NCI-H748 treated with DMSO at 0.1 percent for 48 hours (cell line): Measurements from ENCODE around the gene TAT.
A peak's percentile ranks its signal among the peaks of the same experiment; 100 is the strongest.
"Not testable (repeated sequence)": the region's sequence is repeated elsewhere in the genome, so short reads cannot be mapped to it uniquely, and the experiment has no call there.

ENCODE experiments used
- DNase-seq: peaks from one replicate; lab custom pipeline; 2025; lab: John Stamatoyannopoulos, UW

Gene TAT

GRCh38 chr16:71584543-71585317, 7.8 kb upstream of the TAT start:
- DNase-seq, result no peak

DNA sequence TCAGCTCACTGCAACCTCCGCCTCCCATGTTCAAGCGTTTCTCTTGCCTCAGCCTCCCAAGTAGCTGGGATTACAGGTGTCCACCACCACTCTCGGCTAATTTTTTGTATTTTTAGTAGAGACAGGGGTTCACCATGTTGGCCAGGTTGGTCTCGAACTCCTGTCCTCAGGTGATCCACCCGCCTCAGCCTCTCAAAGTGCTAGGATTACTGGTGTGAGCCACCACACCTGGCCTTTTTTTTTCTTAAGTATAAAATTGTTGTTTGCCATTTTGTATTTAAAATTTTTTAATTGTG, 5.6 kb upstream of the TAT start:
- not testable (repeated sequence) for DNase-seq

DNA sequence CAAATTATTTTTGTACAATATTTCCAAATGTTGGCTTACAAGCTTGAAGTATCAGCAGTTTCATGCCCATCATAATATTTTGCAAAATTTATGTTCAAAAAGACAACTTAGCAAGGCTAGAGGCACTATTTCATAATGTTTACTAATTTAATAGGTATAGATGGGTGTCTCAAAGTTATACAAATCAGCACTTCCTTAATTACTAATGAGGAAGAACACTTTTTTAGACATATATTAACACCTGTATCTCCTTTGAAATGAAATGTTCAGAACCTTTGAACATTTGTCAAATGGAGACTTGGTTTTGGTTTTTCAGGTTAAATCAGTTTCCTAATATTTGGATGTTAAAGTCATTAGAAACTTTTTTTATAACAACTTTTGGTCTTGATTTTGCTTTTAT, 2.2 kb downstream of the TAT start:
- no peak for DNase-seq

GRCh38 chr16:71573387-71574094, 3.4 kb downstream of the TAT start:
- DNase-seq, result no peak

DNA sequence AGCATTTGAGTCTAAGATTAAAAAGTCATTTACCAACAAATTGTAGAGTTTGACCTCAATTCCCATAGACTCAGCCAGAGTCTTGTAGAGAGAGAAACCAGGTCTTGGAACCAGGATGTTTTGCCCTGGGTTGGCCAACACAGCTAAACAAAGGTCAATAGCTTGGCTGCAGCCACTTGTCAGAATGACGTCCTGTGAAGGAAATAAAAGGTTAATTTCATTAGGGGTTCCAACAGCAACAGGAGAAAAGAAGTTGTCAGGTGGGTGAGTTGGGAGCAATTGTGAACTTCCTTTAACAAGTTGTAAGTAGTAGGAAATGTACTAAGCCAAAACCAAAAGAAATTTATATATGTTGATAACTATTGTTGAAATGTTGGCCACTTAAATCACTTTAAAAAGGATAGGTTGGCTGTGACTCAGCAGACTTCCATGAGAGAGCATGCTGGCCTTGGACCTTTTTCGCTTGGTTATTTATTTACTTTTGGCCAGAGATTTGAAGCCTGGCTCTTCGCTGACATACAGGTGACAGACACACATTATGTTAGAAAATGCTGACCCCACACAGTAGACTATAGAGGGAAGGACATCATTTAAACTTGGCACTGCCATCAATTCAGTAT, 4.3 kb downstream of the TAT start:
- no peak for DNase-seq

- DNase-seq, result no peak
These were observed 6.7 kb downstream of the TAT start for GRCh38 chr16:71570144-71570543.

DNA sequence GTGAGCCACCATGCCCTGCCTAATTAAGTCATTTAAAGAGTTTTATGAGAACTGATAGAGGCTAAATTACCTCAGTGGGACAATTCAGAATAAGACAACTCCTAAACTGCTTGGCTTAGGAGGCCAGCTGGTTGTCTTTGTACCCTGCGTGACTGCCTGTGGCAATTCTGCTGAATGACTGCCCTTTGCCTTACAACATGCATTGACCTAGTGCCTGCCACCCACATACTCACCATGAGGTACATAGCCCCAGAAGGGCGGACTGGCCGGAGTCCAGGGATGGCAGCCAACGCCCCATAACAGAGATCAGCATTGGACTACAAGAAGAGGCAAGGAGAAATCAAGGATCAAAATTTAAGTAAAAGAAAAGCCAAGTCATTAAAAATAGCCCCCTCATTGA, 7.3 kb downstream of the TAT start:
- no peak for DNase-seq

DNA sequence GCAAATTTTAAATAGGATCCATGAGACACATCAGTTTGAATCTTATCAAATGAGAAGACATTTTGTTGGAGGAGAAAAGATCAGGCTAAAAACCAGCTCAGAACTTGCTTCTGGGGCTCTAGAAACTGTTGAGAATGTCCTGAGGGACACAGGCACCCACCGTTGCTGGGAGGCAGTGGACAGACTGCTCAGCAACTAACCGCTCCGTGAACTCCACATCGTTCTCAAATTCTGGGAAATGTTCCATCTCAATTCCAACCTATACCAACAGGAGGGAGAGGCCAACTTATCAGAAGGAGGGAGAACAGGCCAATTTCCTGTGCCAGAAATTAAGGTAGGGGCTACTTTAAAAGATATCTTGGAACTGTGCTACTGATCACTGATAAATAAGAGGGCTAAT, 8.3 kb downstream of the TAT start:
- DNase-seq, result no peak

GRCh38 chr16:71567931-71568330, 9.0 kb downstream of the TAT start:
- DNase-seq, result no peak

- no peak for DNase-seq
These were observed 10.8 kb downstream of the TAT start for GRCh38 chr16:71565812-71566700.

GRCh38 chr16:71564335-71564967, 12.4 kb downstream of the TAT start:
- peak; percentile 48 for DNase-seq

DNA sequence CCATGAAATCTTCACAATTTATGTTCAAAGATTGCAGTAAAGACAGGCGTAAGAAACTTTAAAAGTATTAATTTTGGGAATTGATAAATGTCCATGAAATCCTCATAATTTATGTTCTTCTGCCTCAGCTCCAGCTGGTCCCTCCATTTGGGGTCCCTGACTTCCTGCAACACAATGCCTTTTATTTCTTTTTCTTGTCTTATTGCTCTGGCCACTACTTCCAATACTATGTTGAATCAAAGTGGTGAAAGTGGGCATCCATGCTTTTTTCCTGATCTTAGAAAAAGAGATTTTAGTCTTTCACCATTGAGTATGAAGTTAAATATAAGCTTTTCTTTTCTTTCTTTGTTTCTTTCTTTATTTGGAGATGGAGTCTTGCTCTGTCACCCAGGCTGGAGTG, 14.3 kb downstream of the TAT start:
- no peak for DNase-seq

DNA sequence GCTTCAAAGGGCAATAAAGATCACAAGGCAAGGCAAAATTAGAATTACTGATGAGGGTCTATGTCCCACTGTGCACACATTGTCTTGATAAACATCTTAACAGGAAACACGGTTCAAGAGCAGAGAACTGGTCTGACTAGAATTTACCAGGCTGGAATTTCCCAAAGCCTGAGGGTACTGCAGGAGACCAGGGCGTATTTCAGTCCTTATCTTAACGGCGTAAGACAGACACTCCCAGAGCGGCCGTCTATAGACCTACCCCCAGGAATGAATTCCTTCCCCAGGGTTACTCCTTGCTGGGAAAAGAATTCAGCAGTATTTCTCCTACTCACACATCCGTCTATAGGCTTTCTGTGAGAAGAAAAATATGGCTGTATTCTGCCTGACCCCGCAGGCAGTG, 15.0 kb downstream of the TAT start:
- not testable (repeated sequence) for DNase-seq

- DNase-seq, result no peak
These were observed 17.0 kb downstream of the TAT start for GRCh38 chr16:71559855-71560254.

- DNase-seq, result no peak
These were observed 18.8 kb downstream of the TAT start for GRCh38 chr16:71557954-71558582.

DNA sequence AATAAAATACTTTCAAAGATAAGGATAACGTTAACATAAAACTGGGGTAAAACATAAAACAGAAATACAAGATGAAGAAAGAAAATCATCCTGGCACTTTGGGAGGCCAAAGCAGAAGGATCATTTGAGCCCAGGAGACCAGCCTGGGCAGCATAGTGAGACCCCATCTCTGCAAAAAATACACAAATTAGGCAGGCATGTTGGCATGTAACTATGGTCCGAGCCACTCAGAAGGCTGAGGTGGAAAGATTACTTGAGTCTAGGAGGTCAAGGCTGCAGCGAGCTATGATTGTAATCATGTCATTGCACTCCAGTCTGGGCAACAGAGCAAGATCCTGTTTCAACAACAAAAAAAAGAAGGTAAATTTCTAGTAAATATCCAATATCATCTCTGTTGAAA, 19.6 kb downstream of the TAT start:
- DNase-seq, result no peak

DNA sequence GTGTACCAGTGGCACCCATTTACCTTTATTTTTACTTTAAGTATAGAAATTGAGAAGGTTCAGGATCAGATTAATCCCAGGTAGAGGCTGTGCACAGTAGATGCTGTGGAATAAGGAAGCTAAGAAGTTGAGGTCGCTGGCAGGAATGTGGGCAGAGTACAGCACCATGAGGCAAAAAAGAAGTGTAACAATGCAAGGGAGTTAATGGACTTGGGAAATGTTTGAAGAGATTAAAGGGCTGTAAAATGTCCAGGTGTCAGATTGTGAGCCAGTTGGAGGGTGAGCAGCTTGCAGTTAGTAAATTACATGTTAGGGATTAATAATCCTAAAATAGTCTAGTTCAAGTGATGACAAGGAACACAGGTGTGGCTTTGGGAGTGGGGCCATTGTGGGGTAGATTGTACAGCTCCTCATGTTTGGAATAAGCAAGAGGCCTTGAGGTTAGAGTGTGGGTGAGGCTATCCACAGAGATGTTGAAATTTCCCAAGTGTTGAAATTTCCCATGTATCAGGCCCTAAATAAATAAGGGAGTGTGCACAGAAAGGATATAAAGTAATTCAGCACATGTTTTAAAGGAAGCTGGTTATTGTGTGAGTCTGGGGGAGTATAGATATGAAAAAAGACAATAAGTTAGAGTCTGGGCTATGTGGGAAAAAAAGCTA, 21.5 kb downstream of the TAT start:
- no peak for DNase-seq

- DNase-seq, result no peak
These were observed 24.0 kb downstream of the TAT start for GRCh38 chr16:71552698-71553503.

DNA sequence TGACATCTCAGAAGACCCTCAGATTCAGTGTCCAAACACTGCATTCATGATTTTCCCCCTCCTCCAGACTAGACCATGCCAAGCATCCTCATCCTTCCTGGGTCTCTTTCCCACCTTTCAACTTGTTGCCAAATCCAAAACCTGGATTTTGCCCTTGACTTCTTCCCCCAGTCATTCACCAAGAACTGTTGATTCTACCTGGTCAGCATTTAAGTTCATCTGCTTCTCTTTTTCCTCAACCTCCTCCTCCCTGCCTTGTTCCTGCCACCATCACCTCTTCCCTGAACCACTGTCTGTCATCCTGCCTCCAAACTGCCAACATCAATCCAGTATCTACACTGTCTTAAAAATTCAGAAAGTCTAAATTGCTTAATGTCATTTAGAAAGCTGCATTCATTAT, 29.7 kb downstream of the TAT start:
- DNase-seq, result no peak

- peak; percentile 11 for DNase-seq
These were observed 34.5 kb downstream of the TAT start for GRCh38 chr16:71542377-71542776.
